Peyer's patch (tissue), 4 donors: ENCODE data around the gene IFNG-AS1. TPM values are rescaled to one million over a fixed set of nuclear protein-coding genes. Genes with fewer than 3 reads are reported as not detected.

ENCODE experiments used
- DNase-seq, 3 donors: peaks; one replicate each; pipeline ENCODE4 v3.0.0-alpha.2; 2017 to 2019
- H3K27ac ChIP-seq, 4 donors: fragments of 200-600 bp; sonication (generic); one replicate each; pipeline ENCODE4 v1.5.1; 2016 to 2019
- H3K27me3 ChIP-seq, 2 donors: fragments of 200-600 bp; sonication (generic); one replicate each; pipeline ENCODE4 v1.5.1; 2019
- H3K36me3 ChIP-seq, 3 donors: fragments of 200-600 bp; sonication (generic); one replicate each; pipeline ENCODE4 v1.5.1; 2016 to 2019
- H3K4me1 ChIP-seq, 4 donors: fragments of 200-600 bp; sonication (generic); one replicate each; pipeline ENCODE4 v1.5.1; 2016 to 2019
- H3K4me3 ChIP-seq, 4 donors: fragments of 200-600 bp; sonication (generic); 1 replicate in 3 of 4; 2 replicates in 1 of 4; pipeline ENCODE4 v1.5.1; 2016 to 2019; ENCODE audit warnings: mild to moderate bottlenecking in 1 of 4
- H3K9me3 ChIP-seq, 4 donors: fragments of 200-600 bp; sonication (generic); one replicate each; pipeline ENCODE4 v1.5.1; 2016 to 2019; ENCODE audit warnings: mild to moderate bottlenecking in 1 of 4
- POLR2A ChIP-seq, 2 donors: fragments of 450-650 bp; IDR thresholded peaks; one replicate each; pipeline ENCODE4 v1.5.1; 2017; ENCODE audit warnings: antibody characterized with exemption in 2 of 2, mild to moderate bottlenecking in 2 of 2, moderate library complexity in 2 of 2
- total RNA-seq, 4 donors: library from RNA; depleted of rRNA; stranded (reverse); fragments of >200 nt; gene quantifications; one replicate each; pipeline ENCODE4 v1.1.0, GENCODE V29; 2016
- TF ChIP-seq, protein P1 (sequence below), 6 experiments: fragments of 450-650 bp in 4 of 6; fragments of 200-600 bp in 2 of 6; sonication (generic) in 1 of 6; IDR thresholded peaks; one replicate each; pipeline ENCODE4 v1.5.1; 2017 to 2019; ENCODE audit warnings: antibody characterized with exemption in 6 of 6, mild to moderate bottlenecking in 3 of 6, moderate library complexity in 1 of 6

IFNG-AS1 gene
- total RNA-seq = 1 to 10 TPM in 2 of 4 donors, not detected in 2; 1.5 to 4.1 TPM

DNA sequence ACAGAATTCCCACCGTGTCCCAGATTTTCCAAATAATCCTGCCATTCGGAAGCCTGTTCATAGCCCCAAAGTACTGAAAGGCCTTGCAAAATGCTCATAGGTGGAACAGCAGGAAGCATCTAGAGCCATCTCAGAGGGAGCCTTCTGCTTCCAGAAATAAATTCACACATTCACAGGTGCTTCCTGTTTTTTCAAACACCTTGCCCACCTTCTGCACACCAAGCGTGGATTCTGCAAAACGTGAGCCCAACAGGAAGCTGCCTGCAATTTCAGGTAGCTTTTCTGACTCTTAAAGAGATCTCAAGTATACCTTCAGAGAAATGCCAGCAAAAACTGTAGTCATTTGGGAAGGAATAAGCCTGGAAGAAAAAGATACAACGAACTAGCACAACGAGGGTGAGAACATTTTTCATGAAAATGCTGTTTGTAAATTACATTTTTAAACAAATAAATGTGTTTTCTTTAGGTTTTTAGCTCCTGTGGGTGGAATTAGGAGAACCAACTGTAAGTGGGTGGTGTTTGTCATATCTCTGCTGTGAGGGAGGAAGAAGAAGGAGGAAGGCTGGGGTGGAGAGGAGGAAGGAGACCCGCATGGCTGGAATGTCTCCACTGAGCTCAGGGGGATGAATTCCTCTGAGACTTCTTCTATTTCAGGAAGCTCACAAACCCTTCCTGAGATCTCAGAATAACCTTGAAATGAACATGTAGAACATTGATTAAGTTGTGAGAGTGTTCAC lies at the start of gene IFNG-AS1:
Gene IFNG-AS1, plus strand, starts transcription at position 264 of the 737 bp plus-strand sequence.
- Histone ChIP-seq H3K27me3 (no peaks in the 10 kb centered on the region), H3K4me3 (peak within 1 kb of the TSS in 1 of 4 donors; percentile 26), H3K36me3 (no peaks in the 10 kb centered on the region), H3K4me1 (no peaks in the 10 kb centered on the region), H3K27ac (peak within 1 kb of the TSS in 1 of 4 donors; percentile 72), H3K9me3 (no peaks in the 10 kb centered on the region)
- TF ChIP-seq, protein P1, sequence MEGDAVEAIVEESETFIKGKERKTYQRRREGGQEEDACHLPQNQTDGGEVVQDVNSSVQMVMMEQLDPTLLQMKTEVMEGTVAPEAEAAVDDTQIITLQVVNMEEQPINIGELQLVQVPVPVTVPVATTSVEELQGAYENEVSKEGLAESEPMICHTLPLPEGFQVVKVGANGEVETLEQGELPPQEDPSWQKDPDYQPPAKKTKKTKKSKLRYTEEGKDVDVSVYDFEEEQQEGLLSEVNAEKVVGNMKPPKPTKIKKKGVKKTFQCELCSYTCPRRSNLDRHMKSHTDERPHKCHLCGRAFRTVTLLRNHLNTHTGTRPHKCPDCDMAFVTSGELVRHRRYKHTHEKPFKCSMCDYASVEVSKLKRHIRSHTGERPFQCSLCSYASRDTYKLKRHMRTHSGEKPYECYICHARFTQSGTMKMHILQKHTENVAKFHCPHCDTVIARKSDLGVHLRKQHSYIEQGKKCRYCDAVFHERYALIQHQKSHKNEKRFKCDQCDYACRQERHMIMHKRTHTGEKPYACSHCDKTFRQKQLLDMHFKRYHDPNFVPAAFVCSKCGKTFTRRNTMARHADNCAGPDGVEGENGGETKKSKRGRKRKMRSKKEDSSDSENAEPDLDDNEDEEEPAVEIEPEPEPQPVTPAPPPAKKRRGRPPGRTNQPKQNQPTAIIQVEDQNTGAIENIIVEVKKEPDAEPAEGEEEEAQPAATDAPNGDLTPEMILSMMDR (IDR thresholded peaks at IDR 0.05) = no peak
- no peak for TF ChIP-seq POLR2A (IDR thresholded peaks at IDR 0.05)
- DNase-seq = peak in 2 of 3 donors; percentile 62 to 63

DNA sequence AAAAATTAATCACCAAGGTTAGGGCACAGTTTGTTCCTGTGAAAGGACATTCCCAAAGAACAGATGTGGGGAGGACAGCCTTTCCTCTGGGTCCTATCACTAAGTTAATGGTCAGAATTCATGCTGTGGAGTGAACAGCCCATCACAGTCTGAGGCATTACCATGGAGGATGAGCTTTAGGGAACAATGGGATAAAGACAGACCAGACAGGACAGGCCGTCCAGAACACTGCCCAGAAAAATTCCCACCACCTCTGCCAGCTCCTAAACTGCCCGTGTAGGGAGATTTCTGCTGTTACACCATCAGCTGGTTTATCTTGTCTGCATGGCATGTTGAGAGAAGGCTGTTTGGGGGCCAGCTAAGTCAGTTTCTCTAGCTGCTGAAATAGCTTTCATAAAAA lies 49.6 kb upstream of the IFNG-AS1 start:
- no peaks in the 10 kb centered on the region for H3K27me3 ChIP-seq
- no peak for DNase-seq
- H3K9me3 ChIP-seq = no peaks in the 10 kb centered on the region
- H3K27ac ChIP-seq = no peak overlapping the region
- H3K36me3 ChIP-seq = no peaks in the 10 kb centered on the region
- H3K4me1 ChIP-seq = no peaks in the 10 kb centered on the region
- H3K4me3 ChIP-seq = no peak overlapping the region
- TF ChIP-seq, protein P1 (IDR thresholded peaks at IDR 0.05) = no peak
- TF ChIP-seq POLR2A (IDR thresholded peaks at IDR 0.05) = no peak

DNA sequence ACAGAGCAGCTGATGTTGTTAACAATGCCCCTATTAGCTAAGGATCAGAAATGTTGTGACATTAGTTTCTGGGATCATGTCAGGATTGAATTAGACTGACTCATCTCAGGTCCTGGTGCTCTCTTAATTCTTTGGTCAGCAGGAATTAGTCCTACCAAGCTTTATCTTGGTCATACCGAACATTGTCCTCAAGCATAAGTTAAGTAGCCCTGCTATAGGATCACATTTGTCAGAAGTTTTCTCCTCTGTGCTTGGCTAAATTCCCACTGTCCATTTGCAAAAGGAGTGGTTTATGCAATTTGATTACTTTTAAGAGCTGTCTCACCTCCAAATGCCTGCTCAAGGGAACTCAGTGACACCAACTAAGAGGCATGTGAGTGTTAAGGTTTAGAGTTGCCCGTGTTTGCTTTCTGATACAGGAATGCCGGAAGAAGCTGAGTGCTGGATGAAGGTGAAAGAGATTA lies 48.4 kb upstream of the IFNG-AS1 start:
- no peak for TF ChIP-seq POLR2A (IDR thresholded peaks at IDR 0.05)
- TF ChIP-seq, protein P1 (IDR thresholded peaks at IDR 0.05) = no peak
- H3K9me3 ChIP-seq = no peaks in the 10 kb centered on the region
- H3K27ac ChIP-seq = no peak overlapping the region
- DNase-seq = no peak
- H3K4me3 ChIP-seq = no peak overlapping the region
- no peaks in the 10 kb centered on the region for H3K36me3 ChIP-seq
- H3K4me1 ChIP-seq = no peaks in the 10 kb centered on the region
- H3K27me3 ChIP-seq = no peaks in the 10 kb centered on the region

DNA sequence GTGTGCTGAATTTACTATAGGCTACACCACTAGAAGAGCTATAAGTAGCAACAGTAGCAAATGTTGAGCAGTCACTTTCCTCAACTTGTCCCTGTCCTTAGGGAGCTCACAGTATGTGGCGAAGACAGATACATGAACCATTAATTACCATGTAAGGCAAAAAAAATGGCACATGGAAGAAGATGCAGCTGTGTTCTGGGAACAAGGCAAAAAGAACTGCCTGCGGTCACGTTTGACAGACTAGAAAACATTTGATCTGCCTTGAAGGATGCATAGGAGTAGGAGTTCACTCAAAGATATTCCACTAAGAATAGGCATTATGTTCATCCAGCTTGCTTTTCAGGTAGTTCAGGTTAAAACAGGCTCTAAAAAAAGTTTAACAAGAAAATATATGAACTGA lies 46.5 kb upstream of the IFNG-AS1 start:
- H3K4me3 ChIP-seq = no peak overlapping the region
- TF ChIP-seq, protein P1 (IDR thresholded peaks at IDR 0.05) = no peak
- TF ChIP-seq POLR2A (IDR thresholded peaks at IDR 0.05) = no peak
- no peaks in the 10 kb centered on the region for H3K9me3 ChIP-seq
- no peak overlapping the region for H3K27ac ChIP-seq
- H3K27me3 ChIP-seq = no peaks in the 10 kb centered on the region
- no peaks in the 10 kb centered on the region for H3K4me1 ChIP-seq
- no peak for DNase-seq
- H3K36me3 ChIP-seq = no peaks in the 10 kb centered on the region

DNA sequence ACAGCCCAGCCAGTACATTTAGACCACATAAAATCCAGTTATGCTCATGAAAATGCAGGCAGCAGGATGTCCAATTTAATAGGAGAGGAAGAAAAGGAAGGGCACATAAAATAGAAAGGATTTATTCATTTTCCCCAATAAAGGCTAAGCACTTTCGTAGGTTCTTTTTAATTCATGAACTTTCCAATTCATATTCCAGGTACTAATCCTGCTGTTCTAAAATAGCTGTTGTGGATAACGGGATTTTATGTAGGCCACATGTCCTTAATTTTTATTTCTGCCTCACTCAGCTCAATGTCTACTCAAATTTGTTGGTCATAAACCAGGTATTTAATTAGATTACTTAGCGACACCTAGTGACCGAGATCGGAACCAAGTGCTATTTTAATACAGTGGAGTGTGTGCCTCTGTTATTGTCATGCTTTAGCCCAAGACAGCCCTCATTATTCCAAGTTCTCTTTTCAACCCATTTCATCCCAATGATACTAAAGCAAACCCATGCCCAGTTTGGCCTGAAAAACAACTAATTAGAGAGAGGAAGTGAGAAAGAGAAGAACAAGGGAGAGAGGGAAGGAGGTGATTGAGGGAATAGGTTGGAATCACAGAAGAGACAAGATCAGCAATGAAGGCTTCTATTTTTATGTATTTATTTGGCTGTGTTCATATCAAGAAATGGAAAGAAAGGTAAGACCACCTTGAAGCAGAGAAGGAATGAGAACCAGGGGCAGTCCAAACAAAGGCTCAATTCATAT lies 45.9 kb upstream of the IFNG-AS1 start:
- Histone ChIP-seq H3K36me3 (no peaks in the 10 kb centered on the region), H3K4me3 (no peak overlapping the region), H3K27me3 (no peaks in the 10 kb centered on the region), H3K27ac (no peak overlapping the region), H3K9me3 (no peaks in the 10 kb centered on the region), H3K4me1 (no peaks in the 10 kb centered on the region)
- DNase-seq = peak in 2 of 3 donors; percentile 83 to 88
- TF ChIP-seq POLR2A (IDR thresholded peaks at IDR 0.05) = no peak
- TF ChIP-seq, protein P1 (IDR thresholded peaks at IDR 0.05) = peak; percentile 54 to 91 (median 82)
